GM10266 (cell line): ENCODE measurements around the gene SLC16A8.
"Not testable (repeated sequence)": the region's sequence is repeated elsewhere in the genome, so short reads cannot be mapped to it uniquely, and the experiment has no call there.

Experiments used
- DNase-seq: peaks from one replicate; pipeline ENCODE4 v3.0.0; 2012; ENCODE audit errors: extremely low spot score
- TF ChIP-seq, protein P1 (sequence below): IDR thresholded peaks from 2 replicates; pipeline ENCODE4 v1.5.1; 2012; ENCODE audit warnings: mild to moderate bottlenecking, low read depth; ENCODE audit not compliant: control insufficient read depth, insufficient read depth; ENCODE audit errors: missing control alignments

The SLC16A8 gene

DNA sequence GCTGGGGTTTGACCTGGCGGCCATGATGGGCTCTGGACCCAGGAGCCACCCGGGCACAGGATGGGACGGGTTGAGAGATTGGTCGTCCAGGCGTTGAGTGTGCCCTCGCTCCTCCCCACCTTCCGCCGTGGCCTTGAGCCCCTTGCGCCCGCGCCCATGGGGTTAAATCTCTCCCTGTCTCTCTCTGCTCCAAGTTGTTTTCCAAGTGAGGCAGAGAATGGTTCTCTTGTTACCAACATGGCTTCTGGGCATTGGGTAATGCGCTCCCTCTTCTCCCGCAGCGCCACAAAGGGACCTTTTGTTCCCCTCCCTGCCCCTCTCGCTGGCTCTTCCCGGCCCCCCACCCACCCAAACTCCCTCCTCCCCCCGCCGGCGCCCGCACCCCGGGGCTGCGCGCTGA, 45.6 kb downstream of the SLC16A8 start:
- DNase-seq = no peak
- TF ChIP-seq, protein P1, sequence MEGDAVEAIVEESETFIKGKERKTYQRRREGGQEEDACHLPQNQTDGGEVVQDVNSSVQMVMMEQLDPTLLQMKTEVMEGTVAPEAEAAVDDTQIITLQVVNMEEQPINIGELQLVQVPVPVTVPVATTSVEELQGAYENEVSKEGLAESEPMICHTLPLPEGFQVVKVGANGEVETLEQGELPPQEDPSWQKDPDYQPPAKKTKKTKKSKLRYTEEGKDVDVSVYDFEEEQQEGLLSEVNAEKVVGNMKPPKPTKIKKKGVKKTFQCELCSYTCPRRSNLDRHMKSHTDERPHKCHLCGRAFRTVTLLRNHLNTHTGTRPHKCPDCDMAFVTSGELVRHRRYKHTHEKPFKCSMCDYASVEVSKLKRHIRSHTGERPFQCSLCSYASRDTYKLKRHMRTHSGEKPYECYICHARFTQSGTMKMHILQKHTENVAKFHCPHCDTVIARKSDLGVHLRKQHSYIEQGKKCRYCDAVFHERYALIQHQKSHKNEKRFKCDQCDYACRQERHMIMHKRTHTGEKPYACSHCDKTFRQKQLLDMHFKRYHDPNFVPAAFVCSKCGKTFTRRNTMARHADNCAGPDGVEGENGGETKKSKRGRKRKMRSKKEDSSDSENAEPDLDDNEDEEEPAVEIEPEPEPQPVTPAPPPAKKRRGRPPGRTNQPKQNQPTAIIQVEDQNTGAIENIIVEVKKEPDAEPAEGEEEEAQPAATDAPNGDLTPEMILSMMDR = no peak

DNA sequence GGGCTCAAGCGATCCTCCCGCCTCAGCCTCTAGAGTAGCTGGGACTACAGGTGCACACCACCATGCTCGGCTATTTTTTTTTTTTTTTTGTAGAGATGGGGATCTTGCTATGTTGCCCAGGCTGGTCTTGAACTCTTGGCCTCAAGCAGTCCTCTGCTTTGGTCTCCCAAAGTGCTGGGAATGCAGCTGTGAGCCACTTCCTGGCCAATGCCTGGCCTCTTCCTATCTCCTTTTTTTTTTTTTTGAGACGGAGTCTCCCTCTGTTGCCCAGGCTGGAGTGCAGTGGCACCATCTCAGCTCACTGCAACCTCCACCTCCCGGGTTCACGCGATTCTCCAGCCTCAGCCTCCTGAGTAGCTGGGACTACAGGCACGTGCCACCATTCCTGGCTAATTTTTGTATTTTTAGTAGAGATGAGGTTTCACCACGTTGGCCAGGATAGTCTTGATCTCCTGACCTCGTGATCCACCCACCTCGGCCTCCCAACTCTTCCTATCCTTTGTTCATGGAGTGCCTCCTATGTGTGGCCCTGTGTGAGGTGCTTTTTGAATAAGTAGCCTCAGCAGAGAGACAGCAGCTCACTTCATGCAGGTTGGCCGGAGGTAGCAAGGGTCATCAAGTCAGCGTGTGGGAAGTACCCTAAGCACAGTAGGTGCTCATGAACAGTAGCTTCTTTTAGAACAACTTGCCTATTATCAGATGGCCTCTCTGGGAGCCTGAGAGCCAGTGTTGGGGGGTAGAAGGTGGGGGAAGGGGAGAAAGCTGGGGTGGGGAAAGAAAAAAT, 46.4 kb downstream of the SLC16A8 start:
- DNase-seq = not testable (repeated sequence)

DNA sequence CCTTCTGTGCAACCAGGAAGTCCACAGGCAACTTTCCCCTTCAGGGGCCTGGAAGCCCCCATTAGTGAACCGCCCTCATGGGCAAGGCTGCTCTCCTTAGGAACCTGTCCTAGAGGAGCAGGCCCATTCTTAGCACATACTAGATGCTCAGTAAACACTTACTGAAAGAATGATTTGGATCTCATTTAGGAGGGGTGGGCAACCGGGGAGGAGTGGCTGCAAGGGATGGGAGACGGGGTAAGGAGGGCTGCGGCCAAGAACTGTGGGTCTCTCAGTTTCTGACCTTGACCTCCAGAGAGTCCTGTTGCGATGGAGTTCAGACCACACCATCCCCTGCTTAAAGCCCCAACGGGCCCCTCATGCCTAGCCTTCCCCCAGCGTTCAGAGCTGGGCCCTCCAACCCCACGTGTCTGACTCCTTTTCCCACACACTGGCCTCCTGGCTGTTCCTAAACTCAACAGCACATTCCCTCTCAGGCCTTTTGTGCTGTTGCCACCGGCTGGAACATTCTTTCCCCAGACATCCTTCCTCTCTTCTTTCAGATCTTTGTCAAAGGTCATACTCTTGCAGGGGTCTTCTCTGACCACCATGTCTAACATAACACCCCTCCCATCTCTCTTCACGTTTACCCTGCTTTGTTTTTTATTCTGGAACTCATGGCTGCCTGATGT, 47.5 kb downstream of the SLC16A8 start:
- no peak for DNase-seq
- TF ChIP-seq, protein P1 = no peak

DNA sequence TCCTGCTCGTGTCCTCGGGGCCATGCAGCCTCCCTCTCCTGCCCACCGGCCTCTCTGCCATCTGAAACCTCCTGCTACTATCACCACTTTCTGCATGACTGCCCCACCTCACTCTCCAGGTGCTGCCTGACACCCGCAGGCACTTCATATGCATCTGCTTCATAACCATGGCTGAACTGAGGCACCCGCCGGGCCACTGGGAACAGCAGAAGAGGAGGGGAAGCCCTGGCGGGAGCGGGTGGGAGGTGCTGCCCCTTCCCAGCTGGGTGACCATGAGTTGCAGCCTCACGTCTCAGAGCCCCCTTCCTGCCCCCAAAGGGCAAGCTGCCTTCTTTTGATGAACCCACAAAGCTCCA, 48.5 kb downstream of the SLC16A8 start:
- DNase-seq = no peak
- TF ChIP-seq, protein P1 = no peak

DNA sequence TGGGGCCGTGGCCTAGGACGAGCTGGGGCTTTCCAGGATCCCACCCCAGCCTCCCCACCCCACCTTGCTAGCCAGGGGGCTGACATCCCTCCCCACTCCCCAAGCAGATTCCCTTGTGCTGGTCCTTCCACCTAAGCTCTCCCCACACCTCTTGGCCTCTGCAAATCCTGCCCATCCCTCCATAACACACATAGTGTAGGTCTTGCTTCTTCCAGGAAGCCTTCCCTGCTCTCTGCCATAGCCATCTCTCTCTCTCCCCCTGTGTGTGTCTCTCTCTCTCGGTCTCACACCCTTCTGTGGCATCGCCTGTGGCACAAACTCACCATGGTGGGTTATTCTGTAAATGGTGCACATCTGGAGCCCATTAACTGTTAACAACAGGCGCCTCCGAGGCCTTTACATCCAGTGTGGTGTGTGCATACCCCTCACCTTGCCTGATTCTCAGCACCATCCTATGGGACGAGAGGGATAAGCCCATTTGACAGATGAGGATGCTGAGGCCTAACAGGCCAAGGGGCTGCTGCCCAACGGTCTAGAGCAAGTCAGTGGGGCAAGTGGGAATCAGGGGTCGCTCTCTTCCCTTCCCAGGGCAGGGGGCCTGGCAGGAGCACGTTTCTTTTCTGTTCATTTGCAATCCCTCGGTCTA, 49.0 kb downstream of the SLC16A8 start:
- TF ChIP-seq, protein P1 = no peak
- no peak for DNase-seq

DNA sequence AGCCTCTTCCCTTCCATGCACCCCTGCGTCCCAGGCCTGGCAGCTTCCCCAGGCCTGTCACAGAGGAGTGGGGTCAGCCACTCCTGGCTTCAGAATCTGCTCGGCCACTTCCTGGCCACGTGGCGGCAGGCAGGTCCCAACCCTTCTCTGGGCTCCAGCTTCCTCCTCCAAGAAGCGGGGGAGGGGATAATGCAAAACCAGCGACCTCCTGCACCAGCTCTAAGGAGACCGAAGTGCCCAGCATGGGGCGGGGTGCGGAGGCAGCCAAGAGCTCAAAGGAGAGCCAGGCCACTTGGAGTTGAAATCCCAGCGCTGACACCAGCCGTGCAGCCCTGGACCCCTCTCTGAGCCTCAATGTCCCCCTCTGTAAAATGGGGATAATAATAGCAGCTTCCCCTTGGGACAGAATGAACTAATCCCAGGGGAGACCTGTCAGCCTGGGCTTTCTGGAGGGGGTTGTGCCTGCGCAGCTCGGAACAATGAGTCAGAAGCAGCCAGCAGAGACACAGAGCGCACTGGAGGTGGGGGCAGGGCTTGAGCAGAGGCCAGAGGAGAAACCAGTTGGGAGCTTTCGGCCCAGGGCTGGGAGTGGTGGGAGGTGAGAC, 49.6 kb downstream of the SLC16A8 start:
- DNase-seq = peak; percentile 72
- TF ChIP-seq, protein P1 = no peak

DNA sequence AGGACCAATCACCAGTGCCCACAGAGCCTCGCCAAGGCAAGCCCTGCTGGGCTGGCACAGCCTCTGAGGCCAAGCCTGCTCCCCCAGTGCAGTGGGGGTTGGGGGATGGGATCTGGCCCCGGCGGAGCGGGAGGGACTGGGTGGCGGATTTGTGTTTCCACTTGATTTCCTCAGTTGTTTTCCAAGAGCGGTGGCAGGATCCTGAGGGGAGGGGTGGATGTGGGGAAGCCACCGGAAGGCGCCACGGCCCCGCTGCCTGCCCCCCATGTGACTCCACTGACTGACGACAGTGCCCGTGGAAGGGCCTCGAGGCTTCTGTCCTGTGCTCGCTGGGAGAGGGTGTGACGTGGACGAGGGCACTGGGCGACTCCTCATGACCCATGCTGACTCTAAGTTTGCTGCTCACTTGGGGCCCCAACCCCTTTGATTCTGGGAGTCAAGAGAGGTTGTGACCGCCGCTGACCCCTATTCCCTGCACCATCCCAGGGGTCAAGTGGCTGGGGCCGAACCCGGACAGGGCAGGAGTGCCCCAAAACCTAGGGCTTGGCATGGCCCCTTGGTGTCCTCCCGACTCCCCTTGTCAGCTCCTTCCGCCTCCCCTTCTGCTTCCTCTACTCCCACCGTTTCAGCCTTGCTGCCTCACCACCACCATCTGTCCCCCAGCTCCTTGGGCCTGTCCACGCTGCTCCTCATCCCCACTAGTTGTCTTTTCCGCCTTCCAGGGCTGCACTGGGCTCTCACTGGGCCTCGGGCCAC, 50.3 kb downstream of the SLC16A8 start:
- no peak for DNase-seq

More for the DNA sequence above, 50.3 kb downstream of the SLC16A8 start:
- TF ChIP-seq, protein P1 = no peak
